Muscle layer of duodenum (tissue), 2 donors: ENCODE data around the gene CCDC112.
A peak's percentile ranks its signal among the peaks of the same experiment; 100 is the strongest.

ENCODE experiments used
- H3K27ac ChIP-seq: one replicate; pipeline ENCODE4 v1.7.0; 2013; ENCODE audit warnings: mild to moderate bottlenecking, low read length
- H3K27me3 ChIP-seq: one replicate; pipeline ENCODE4 v1.7.0; 2013; ENCODE audit warnings: low read depth, mild to moderate bottlenecking, control low read depth, low read length
- H3K36me3 ChIP-seq, 2 donors: one replicate each; pipeline ENCODE4 v1.7.0; 2013; ENCODE audit warnings: low read length in 2 of 2, control low read depth in 1 of 2, mild to moderate bottlenecking in 1 of 2; ENCODE audit not compliant: insufficient read depth in 2 of 2, control insufficient read depth in 1 of 2
- H3K4me1 ChIP-seq, 2 donors: one replicate each; pipeline ENCODE4 v1.7.0; 2013; ENCODE audit warnings: low read length in 2 of 2, mild to moderate bottlenecking in 2 of 2, control low read depth in 1 of 2, moderate library complexity in 1 of 2; ENCODE audit not compliant: insufficient read depth in 2 of 2, control insufficient read depth in 1 of 2
- H3K4me3 ChIP-seq, 2 donors: one replicate each; pipeline ENCODE4 v1.7.0; 2013; ENCODE audit warnings: low read length in 2 of 2, low read depth in 1 of 2, mild to moderate bottlenecking in 1 of 2
- H3K9me3 ChIP-seq, 2 donors: one replicate each; pipeline ENCODE4 v1.7.0; 2013; ENCODE audit warnings: low read length in 2 of 2, control low read depth in 1 of 2, mild to moderate bottlenecking in 1 of 2; ENCODE audit not compliant: control insufficient read depth in 1 of 2
- donor health status: healthy.

Gene CCDC112

GRCh38 chr5:115317320-115317719 is 20.9 kb upstream of the CCDC112 start:
- H3K4me3 ChIP-seq: no peak overlapping the region
- no peaks in the 10 kb centered on the region for H3K9me3 ChIP-seq
- H3K27me3 ChIP-seq: no peaks in the 10 kb centered on the region
- H3K4me1 ChIP-seq: no peaks in the 10 kb centered on the region
- H3K36me3 ChIP-seq: no peaks in the 10 kb centered on the region
- H3K27ac ChIP-seq: no peak overlapping the region

DNA sequence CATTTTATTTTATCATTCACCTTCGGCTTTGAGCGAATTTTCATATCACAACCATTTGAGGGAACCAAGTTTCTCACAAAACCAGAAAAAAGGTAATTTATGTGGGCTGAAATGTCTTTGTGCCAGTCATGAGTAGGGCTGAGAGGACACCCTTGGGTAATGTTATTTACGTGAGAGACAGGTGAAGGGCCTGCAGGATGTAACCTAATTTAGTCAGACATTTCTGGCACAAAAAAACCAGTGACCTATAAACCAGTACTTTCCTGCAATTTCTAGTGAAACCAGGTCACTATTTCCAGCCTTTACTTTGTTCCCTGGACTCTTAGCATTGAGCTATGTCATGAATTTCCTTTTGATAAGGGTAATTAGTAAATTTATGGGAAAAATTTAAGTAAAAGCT is 17.2 kb upstream of the CCDC112 start:
- Histone ChIP-seq H3K36me3 (no peaks in the 10 kb centered on the region), H3K27me3 (no peaks in the 10 kb centered on the region), H3K27ac (no peak overlapping the region), H3K4me1 (no peaks in the 10 kb centered on the region), H3K9me3 (no peaks in the 10 kb centered on the region), H3K4me3 (no peak overlapping the region)

DNA sequence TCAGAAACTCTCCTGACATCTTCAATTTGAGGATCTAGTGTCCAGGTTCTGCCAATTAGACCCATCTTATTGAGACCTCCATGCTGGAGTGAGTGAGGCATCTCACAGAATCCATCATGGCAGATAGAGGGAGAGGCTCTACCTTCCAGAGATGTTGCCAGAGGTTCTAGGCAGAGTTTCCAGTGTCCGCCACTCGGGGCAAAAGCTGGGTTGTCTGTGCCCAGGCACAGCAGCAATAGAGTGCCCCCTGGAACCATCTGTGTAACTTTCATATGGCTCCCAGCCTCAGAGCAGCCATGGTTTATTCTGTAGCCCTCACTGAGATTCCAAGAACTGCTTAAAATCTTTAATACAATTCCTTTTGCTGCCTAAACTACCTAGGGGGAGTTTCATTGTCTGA is 16.6 kb upstream of the CCDC112 start:
- Histone ChIP-seq H3K27ac (no peak overlapping the region), H3K4me1 (no peaks in the 10 kb centered on the region), H3K36me3 (no peaks in the 10 kb centered on the region), H3K9me3 (no peaks in the 10 kb centered on the region), H3K4me3 (no peak overlapping the region), H3K27me3 (no peaks in the 10 kb centered on the region)

DNA sequence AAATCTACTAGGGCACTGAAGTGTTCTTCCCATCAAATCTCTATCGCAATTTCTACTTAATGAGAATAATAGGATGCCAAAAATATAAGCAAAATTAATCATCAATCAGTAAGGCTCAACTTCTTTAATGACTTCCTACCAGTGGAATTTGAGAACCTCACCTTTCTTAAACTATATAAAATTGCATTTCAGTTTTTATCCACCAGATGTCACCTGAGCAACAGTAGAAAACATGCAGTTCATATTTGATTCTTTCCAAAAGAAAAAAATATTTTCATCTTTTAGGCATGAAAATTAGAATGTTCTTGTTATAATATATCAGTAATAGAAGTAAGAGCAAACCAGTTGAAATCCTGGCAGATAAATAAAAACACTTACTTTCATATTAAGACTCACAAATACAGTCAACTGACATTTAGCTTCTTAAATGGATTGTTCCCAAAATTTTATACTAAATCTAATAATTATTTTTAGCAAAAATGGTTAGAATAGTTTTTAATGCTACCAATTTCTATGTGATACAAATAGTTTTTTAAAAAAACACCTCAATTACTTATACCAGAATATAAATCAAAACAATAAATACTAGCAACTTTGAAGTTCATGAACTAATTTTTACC is 13.4 kb upstream of the CCDC112 start:
- Histone ChIP-seq H3K27ac (no peak overlapping the region), H3K9me3 (no peaks in the 10 kb centered on the region), H3K4me1 (no peaks in the 10 kb centered on the region), H3K27me3 (no peaks in the 10 kb centered on the region), H3K36me3 (no peaks in the 10 kb centered on the region), H3K4me3 (no peak overlapping the region)

- no peak overlapping the region for H3K27ac ChIP-seq
Measured at GRCh38 chr5:115308815-115309214, 12.4 kb upstream of the CCDC112 start.

GRCh38 chr5:115306011-115306536 is 9.6 kb upstream of the CCDC112 start:
- Histone ChIP-seq H3K9me3 (no peaks in the 10 kb centered on the region), H3K27me3 (no peaks in the 10 kb centered on the region), H3K27ac (no peak overlapping the region), H3K4me3 (no peak overlapping the region), H3K4me1 (no peaks in the 10 kb centered on the region), H3K36me3 (no peaks in the 10 kb centered on the region)

More at GRCh38 chr5:115308815-115309214, 12.4 kb upstream of the CCDC112 start:
- Histone ChIP-seq H3K4me3 (no peak overlapping the region), H3K4me1 (no peaks in the 10 kb centered on the region), H3K27me3 (no peaks in the 10 kb centered on the region), H3K36me3 (no peaks in the 10 kb centered on the region), H3K9me3 (no peaks in the 10 kb centered on the region)

DNA sequence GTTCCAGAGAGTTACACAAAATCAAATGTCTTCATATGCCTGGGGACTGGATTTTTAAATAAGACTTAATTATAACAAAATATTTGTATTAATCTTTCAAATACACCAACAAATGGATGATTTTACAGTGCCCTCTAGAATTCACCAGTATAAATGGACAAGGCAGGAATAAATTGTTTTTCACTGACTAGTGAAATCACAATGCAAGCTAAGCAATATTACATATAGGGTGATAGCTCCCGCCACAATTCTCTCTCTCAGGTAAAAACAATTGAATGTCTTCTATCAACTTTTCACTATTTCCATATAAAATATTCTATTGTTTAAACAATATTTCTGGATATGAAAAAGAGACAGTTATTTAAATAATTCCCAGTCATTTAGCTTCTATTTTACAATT is 8.0 kb upstream of the CCDC112 start:
- no peak overlapping the region for H3K27ac ChIP-seq
- no peak overlapping the region for H3K4me3 ChIP-seq
- H3K27me3 ChIP-seq: no peaks in the 10 kb centered on the region
- H3K9me3 ChIP-seq: no peaks in the 10 kb centered on the region
- no peaks in the 10 kb centered on the region for H3K4me1 ChIP-seq
- H3K36me3 ChIP-seq: no peaks in the 10 kb centered on the region

DNA sequence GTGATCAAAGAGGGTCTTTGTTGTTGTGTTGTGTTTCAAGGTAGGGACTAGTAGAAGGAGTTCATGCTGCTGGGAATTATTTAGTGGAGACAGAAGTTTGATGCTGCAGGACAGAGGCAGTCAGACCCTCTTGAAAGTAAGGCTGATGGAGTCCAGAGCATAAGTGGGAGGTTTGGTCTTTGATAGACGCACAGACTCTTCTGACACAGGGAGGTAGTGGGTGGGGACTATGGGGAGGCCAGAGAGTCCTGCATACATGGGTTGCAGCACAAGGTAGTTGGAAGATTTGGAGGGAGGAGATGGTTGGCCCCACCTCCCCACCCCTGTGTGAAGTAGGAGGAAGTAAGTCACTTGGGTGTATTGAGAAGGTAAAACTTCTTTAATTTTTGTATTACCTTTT is 2.4 kb upstream of the CCDC112 start:
- no peak overlapping the region for H3K4me3 ChIP-seq
- H3K27ac ChIP-seq: no peak overlapping the region
- H3K27me3 ChIP-seq: no peaks in the 10 kb centered on the region
- no peaks in the 10 kb centered on the region for H3K9me3 ChIP-seq
- H3K36me3 ChIP-seq: no peaks in the 10 kb centered on the region
- no peaks in the 10 kb centered on the region for H3K4me1 ChIP-seq

DNA sequence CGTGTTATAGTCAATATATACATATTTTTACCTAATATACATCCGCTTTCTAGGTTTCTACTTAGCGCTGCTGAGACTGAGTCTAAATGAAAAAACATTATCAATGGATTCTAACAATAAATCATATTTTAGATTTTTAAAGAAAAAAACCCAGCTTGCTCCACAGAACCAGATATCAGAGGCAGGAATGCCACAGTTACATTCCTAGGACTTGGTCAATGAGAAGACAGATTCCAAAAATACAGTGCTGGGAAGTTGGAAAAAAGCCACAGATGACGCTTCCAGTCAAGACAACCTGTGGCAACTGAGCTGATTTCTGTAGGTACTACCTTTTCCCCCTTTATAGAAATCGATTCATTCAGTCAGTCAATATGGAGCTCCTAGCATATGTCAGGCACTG is 577 bp upstream of the CCDC112 start:
- Histone ChIP-seq H3K36me3 (no peaks in the 10 kb centered on the region), H3K27me3 (no peaks in the 10 kb centered on the region), H3K27ac (no peak overlapping the region), H3K4me1 (no peaks in the 10 kb centered on the region), H3K4me3 (no peak overlapping the region), H3K9me3 (peaks cover 0 to 6% of the 10 kb centered on the region in 2 donors)

DNA sequence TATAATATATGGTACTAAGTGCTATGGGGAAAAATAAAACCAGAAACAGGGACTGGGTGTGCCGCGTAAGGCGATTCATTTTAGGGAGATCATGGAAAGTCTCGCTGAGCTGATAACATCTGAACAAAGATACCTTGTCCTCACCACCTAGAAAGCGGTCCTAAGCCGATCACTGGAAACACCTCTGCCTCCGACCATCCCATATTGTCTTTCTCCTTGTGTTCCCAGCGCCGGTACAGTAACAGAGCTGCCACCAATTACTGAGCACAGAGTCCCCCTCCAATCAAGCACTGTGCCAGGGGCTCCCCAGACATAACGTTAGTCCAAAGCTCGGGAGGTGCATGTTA is 704 bp downstream of the CCDC112 start:
- H3K27me3 ChIP-seq: no peaks in the 10 kb centered on the region
- H3K36me3 ChIP-seq: no peaks in the 10 kb centered on the region
- H3K9me3 ChIP-seq: peaks cover 0 to 6% of the 10 kb centered on the region in 2 donors
- H3K27ac ChIP-seq: no peak overlapping the region
- no peaks in the 10 kb centered on the region for H3K4me1 ChIP-seq
- peak overlapping the region; percentile 89 to 91 for H3K4me3 ChIP-seq

DNA sequence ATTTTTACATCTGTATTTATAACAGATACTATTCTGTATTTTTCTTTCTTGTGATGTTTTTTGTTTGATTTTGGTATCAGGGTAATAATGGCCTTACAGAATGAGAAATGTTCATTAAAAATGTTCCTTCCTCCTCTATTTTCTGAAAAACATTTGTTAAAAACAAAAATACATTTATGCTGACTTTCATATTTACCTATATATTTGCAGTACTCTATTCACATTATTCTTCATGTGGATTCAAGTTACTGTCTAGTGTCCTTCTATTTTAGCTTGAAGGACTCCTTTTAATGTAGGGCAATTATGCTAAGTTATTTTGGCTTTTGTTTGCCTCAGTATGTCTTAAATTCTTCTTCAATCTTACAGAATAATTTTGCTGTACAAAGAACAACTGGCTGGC is 5.1 kb downstream of the CCDC112 start:
- Histone ChIP-seq H3K9me3 (peaks cover 0 to 6% of the 10 kb centered on the region in 2 donors), H3K36me3 (no peaks in the 10 kb centered on the region), H3K27ac (no peak overlapping the region), H3K4me3 (no peak overlapping the region), H3K4me1 (no peaks in the 10 kb centered on the region), H3K27me3 (no peaks in the 10 kb centered on the region)

DNA sequence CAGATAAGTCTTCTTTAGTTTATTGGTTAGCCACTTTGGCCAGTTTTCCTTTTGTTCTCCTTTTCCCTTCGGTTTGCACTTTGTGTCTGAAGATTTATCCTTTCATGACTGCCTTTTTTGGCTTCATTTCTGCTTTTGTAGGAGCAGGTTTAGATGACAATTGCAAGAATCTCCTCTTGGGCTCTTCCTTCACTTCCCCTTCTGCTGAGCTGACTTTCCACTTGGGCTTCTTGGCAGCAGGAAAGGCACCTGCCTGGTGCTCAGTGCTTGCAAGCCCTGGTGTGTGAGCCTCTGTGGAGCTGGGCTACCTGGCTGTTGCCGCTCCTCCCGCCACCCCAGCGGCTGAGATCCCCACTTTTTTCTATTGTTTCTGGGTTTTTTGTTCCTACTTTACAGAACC is 7.3 kb downstream of the CCDC112 start:
- Histone ChIP-seq H3K4me1 (no peaks in the 10 kb centered on the region), H3K27me3 (no peaks in the 10 kb centered on the region), H3K36me3 (no peaks in the 10 kb centered on the region), H3K9me3 (peaks cover 0 to 6% of the 10 kb centered on the region in 2 donors), H3K27ac (no peak overlapping the region), H3K4me3 (no peak overlapping the region)
